ENCODE measurements around the gene TUBA1A.
"Not testable (repeated sequence)": the region's sequence is repeated elsewhere in the genome, so short reads cannot be mapped to it uniquely, and the experiment has no call there.

TUBA1A gene

DNA sequence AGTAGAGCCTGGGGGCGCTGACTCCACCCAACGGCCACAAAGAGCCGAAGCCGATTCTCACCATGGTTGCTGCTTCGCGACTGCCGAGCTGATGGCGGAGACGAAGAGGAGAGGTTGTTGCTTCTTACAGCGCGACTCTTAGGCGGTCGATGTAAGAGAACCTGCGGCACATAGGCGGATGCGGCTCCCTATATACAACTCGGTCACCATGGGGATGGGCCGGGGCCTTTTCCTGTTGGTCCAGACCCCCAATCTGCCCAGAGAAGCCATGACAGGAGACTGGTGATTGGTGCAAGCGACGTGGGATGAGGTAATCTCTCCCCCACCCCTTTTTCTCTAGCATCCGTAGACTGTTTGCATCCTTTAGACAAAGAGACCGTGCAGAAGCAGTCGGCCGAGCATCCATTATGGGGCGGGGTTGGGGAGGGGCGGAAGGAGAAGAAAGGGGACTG is at the start of gene TUBA1A:
Gene TUBA1A, minus strand, starts transcription at position 165 of the 452 bp plus-strand sequence. Its CDS starts 101 bp downstream, at position 64.
- peak; percentile 97 for DNase-seq (ENCODE audit: low read depth, low spot score)

DNA sequence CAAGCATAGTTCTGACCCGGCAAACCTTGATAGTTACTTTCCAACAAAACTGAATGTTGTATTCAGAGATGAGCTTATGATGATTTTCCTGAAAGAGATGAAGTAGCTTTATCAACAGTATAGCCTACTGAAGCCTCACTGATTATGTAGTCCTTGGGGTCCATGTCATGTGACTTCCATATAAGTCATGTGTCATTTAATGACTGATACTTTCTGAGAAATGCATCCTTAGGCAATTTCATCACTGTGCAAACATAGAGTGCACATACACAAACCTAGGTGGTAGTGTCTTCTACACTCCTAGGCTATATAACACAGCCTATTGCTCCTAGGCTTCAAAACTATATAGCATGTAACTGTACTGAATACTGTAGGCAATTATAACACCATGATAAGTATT is 47.5 kb upstream of the TUBA1A start:
- no peak for DNase-seq (ENCODE audit: low read depth, low spot score)

DNA sequence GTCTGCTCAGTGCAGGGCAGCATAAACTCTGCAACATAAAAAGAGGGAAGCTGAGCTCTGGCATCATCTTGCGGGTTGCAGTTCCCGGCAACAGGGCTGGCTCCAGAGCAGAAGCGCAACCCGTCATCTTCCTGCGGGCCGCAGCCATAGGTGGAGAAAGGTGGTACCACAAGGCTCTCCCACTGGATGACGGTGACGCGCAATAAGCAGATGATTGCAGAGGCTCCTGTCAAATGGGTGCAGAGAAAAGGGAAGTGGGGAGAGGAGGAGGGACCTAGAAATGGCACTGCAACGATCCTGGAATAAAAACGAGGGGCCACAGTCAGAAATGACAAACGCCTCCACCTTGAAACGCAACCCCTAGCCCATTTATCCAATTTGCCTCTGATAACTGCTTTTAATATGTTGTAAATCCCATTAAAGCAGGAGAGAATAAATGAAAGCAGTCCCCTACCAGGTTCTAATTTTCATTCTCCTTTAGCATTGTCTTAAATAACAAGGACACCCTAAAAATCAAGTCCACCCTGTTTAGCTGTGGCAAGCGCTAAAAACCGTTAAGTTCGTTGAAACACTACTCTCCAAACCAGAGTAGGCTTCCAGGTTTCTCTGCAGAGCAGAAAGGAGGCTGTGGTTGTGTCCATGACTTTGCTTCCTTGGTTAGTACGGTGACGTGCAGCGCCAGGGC is 45.1 kb upstream of the TUBA1A start:
- DNase-seq (ENCODE audit: low read depth, low spot score): no peak

DNA sequence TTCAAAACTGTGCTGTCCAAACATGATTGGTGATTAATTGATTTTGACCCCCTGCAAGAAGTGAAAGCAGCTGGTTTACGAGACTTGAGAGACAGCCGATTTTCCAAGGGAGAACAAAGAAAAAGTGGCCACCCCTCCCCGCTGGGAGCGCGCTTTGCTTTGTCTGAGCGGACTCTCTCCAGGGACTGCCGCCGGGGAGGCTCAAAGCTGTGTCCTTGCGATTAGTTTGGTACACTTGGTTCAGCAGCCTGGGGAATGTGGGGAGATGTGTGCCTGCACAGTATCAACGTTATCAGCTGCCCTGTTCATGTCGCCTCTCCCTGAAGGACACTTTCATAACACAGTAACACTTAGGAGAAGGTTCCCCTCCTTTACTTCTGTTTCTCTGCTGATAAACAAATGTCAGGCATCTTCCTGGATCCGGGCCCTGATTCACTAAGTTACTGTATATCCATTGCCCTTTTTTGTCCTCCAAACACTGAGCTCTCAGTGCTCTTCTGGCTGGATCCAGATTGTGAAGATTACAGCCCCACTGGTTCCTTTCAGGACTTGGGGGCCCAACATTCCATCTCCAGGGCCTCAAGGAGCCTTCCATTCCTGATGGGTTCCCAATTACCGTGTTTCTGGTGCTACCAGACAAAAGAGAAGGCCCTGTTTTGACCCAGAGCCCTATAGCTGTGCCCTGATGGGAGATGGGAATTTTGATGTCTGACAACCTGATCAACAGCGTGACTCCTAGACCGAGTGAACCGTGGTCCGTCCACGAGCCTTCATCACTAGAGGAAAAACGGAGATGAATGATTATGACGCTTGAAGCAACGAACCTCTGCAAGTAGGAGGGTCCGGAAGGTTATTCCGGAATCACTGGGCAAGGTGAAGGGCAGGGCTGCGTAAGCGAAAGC is 44.3 kb upstream of the TUBA1A start:
- no peak for DNase-seq (ENCODE audit: low read depth, low spot score)

DNA sequence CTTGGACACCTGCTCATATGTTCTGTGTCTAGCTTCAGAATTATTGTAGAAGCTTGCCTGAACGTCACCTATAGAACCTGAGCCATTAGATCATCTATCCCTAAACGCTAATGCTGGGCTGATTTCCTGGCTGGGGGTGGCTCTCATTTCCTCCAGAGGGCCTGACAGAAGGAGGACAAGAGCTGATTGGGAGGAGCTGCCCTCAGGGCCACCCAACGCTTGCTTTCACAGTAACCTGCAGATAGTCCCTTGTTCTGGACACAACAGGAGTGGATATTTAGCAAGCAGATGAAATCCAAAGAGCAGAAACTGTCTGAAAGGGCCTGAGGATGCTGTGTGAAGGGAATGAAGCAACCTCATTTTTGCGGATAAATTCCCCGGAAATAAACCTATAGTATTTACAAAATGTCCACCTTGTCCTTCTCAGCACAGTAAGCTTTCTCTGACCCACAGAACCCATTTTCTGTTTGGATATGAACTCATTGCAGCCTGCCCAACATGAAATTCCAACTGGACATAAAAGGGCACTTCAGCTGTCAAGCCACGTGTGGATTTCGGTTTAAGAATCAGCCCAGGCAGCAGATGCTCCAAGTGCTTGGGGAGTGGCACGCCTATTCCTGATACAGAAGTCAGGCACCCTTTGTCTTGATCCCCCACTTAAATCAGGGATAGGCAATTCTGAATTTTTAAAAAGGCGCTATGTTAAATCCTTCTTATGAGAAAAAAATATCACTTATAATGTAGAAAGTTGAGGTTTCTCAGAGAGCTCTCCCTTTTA is 43.2 kb upstream of the TUBA1A start:
- DNase-seq (ENCODE audit: low read depth, low spot score): no peak

DNA sequence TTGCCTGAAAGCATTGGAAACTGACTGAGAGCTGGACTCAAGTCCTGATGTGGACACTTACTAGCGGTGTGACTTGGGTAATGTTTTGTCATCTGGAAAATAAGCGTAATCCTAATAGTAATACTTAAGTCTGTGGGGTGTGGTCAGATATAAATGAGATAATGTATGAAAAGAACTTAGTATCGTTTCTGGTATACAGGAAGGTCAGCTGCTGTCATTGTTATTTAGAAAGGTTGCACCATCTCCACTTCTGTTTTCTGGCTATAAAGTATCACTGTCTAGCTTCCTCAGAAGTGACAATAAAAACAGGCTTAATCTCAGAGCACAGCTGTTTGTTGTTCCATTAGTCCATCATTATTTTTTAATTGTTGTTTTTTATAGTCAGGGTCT is 41.9 kb upstream of the TUBA1A start:
- no peak for DNase-seq (ENCODE audit: low read depth, low spot score)

DNA sequence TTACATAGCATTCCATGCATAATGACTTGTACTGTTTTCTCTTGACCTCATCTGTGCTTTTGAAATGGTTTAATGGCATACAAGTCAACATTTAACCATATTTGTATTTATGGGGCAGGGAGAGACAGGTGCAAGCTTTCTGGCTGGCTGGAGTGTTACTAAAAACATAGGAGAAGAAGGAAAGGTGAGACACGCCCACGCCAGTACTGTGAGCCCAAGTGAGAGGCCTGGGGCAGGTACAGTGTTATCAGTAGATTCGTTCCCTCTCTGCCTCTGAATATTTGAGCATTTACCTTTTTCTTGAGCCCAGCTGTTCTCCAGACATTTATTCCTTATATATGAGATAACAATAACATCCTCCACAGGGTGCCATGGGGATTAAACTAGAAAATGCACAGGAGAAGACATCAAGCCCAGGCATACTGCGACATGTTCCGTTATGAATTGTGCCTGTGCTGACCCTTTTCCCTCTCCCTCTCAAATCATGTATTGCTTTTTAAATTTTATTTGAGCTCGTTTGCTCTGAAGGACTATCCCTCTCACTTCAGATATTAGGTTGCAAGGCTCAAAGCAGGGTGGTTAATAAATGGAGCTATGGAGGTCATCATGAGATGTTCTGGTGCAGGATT is 41.4 kb upstream of the TUBA1A start:
- DNase-seq (ENCODE audit: low read depth, low spot score): no peak

DNA sequence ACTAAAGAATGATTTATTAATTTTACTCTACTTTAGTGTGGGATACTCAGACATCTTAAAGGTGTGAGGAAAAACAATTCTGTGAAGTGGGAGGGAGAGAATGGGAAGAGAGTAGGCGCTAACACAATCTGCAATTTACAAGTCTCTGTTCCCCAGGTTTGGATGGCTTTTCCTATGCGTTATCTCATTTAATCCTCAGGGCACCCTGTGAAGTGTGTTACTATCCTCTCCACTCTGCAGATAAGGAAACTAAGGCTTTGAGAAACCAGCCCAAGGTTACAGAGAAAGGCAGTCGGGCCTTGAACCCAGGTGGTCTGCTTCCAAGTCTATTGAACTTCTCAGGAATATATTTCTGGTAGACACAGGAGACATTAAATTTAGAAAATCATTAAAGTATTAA is 39.8 kb upstream of the TUBA1A start:
- no peak for DNase-seq (ENCODE audit: low read depth, low spot score)

DNA sequence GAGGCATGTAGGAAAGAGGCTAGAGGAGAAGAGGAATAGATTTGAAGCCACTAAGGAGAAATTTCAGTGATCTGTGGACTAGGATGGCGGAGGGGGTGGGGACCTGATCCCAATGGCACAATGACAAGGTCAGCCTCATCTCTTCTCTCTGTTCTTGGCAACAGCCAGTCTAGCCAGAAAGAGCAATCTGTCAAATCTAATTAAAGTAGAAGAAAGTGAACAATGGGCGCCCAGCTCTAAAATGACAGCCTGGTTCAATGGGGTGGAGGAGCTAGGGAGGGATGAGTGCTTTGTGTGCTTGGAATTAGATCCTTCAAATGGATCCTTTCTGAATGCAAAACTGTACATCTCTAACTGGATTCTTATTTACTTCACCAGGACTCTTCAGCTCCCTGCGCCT is 38.8 kb upstream of the TUBA1A start:
- no peak for DNase-seq (ENCODE audit: low read depth, low spot score)

DNA sequence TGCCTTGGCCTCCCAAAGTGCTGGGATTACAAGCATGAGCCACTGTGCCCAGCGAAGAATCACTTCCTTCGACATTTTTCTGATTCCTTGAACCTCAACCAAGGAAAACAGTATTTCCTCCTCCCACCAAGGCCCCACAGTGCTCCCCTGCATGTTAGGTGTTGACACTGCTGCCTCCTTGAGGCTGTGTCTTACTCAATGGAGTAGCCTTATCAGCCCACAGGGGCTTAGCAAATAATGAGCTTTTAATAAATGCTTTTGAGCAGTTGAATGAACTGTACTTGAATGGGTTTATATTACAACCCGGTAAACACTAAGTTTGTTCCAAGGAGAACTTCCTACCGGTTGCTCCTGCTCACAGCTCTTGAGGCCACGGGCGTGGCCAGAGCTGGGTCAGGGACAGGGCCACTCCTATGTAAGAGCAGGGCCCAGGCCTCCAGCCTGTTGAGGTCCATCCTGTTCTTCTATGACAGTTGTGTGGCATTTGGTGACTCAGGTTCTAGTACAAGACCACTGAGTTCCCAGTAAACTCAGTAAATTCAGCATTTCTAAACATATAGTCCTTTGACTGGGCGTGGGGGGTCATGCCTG is 36.8 kb upstream of the TUBA1A start:
- DNase-seq (ENCODE audit: low read depth, low spot score): no peak

DNA sequence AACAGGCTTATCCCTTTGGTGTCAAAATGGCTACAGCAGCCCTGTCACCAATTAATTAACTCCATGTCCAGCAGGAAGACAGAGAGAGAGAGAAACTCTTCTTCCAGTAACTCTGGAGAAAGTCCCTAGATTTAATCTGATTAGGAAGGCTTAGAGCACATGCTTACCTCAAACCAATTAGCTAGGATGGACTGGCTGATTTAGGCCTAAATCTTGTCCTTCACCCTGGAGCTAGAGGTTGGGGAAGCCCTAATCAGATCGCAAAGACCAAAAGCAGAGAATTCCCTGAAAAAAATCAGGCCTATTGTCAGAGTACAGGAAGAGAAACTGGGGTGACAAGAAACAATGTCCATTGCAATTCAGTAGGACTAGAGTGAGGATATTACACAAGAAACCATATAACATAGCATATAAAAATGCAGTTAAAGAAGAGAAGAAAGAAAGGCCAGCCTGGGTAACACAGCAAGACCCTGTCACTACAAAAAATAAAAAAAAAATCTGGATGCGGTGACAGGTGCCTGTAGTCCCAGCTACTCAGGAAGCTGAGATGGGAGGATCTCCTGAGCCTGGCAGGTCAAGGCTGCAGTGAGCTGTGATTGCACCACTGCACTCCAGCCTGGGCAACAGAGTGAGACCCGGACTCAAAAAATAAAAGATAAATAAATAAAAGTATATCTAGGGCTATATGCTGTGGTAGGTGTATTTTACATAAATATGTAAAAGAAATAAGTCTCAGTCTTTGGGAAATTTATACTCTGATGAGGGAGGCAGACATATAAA is 34.9 kb upstream of the TUBA1A start:
- DNase-seq (ENCODE audit: low read depth, low spot score): no peak

DNA sequence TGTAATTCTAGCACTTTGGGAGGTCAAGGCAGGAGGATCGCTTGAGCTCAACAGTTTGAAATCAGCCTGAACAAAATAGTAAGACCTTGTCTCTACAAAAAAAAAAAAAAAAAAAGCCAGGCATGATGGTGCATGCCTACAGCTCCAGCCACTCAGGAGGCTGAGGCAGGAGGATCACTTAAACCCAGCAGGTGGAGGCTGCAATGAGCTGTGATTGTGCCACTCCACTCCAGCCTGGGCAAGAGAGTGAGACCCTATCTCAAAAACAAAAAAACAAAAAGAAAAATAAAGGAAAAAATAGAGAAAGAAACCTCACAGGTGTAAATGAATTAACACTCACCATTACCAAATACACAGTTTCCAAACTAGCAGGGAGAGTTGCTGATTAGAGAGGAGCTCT is 34.2 kb upstream of the TUBA1A start:
- no peak for DNase-seq (ENCODE audit: low read depth, low spot score)

DNA sequence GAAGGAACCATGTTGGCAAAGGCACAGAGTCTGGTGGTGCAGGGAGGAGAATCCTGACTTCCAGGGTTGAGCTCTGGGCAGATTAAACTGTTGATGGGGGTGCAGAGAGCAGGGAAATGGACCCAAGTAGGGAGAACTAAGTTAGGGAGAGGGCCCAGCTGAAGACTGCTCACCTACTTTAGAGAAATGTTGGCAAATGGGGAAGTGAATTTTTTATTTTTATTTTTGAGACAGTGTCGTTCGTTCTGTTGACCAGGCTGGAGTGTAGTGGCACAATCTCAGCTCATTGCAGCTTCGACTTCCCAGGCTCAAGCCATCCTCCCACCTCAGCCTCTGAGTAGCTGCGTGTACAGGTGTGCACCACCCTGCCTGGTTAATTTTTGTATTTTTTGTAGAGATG is 32.1 kb upstream of the TUBA1A start:
- DNase-seq (ENCODE audit: low read depth, low spot score): no peak

DNA sequence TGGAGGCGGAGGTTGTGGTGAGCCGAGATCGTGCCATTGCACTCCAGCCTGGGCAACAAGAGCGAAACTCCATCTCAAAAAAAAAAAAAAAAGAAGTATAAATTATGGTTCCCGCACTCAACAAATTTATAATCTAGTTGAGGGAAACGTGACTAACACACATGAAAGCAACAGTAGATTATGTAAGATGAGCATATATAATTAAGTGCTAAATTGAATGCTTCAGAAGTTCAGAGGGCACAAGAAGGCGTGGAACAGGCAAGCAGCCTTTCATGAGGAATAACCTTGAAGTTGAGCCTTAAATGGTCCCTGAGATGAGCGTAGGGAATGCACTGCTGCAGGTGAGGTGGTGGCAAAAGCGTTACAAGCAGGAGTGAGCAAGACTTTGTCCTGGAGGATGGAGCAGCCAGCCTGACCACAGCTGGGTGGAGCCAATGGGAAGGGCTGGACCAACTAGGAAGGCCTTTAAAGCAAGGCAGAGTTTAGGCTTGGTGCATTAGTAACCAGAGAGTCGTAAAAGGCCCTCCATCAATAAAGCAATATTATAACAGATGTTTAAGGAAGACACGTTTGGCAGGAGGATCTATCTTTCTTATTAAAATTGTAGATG is 30.6 kb upstream of the TUBA1A start:
- DNase-seq (ENCODE audit: low read depth, low spot score): no peak

DNA sequence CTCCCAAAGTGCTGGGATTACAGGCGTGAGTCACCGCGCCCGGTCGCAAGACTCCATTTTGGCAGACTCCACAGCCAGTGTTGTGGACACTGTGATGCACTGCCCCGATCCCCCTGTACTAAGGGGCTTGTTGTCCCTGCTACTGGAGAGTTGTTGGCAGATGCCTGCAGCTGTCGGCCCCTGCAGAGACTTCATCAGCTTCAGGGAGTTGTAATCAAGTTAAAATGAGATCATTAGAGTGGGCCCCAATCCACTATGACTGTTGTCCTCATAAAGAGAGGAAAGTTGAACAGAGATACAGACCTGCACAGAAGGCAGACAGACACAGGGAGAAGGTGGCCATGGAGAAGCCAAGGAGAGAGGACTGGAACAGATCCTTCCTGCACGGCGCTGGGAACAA is 23.7 kb upstream of the TUBA1A start:
- DNase-seq (ENCODE audit: low read depth, low spot score): no peak

DNA sequence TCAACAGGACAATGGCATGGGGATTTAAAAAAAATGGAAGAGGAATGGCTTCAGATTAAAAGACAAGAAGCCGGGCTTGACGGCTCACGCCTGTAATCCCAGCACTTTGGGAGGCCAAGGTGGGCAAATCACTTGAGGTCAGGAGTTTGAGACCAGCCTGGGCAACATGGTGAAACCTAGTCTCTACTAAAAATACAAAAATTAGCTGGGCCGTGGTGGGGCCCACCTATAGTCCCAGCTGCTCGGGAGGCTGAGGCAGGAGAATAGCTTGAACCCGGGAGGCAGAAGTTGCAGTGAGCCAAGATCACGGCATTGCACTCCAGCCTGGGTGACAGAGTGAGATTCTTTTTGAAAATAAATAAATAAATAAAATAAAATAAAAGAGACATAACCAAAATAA is 21.8 kb upstream of the TUBA1A start:
- DNase-seq (ENCODE audit: low read depth, low spot score): not testable (repeated sequence)

DNA sequence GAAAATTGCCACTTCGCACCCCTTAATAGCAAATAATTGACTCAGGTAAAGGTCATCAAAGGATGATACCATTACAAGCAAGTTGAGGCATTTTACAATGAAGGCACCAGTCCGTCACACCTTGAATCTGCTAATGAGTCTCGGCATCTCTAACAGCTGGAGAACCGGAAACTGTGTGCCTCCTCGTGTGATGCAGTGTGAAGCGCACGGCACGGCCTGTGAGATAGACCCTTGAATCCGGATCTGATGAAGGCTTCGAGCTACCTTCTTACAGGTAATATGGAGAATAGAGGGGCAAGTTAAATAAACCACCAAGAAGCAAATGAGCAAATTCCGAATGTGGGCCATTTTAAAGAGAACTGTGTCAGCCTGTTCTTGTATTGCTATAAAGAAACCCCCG is 19.8 kb upstream of the TUBA1A start:
- DNase-seq (ENCODE audit: low read depth, low spot score): no peak

DNA sequence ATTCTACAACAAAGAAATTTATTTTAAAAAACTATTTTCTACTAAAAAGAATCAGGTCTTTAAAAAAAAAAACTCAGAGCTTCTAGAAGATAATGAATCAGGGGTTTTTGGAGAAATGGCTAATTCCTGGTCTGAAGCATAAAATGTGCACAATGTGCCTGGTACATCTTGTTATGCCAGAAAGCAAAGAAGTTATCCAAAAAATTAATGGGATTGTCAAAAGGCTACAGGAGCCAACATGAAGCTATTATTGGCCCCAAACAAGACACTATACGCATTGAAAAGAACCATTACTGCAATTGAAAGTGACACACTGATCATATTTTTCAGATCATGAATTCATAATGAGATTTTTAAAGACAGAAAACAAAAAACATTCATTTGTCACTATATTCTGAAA is 19.3 kb upstream of the TUBA1A start:
- DNase-seq (ENCODE audit: low read depth, low spot score): no peak

DNA sequence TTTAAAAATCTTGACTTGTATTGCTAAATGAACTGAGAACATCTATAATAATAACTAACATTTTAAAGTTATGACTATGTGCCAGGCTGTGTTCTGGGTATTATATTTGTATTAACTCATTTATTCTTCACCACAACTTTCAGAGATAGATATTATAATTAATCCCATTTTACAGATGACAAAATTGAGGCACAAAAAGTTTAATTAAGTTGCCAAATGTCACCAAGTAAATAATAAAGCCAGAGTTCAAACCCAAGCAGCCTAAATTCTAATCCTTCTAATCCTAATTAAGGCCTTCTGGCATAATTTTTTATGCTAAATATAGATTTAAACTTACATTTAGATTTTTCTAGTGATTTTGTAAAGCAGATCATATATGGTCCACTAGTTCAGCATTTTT is 17.5 kb upstream of the TUBA1A start:
- no peak for DNase-seq (ENCODE audit: low read depth, low spot score)

DNA sequence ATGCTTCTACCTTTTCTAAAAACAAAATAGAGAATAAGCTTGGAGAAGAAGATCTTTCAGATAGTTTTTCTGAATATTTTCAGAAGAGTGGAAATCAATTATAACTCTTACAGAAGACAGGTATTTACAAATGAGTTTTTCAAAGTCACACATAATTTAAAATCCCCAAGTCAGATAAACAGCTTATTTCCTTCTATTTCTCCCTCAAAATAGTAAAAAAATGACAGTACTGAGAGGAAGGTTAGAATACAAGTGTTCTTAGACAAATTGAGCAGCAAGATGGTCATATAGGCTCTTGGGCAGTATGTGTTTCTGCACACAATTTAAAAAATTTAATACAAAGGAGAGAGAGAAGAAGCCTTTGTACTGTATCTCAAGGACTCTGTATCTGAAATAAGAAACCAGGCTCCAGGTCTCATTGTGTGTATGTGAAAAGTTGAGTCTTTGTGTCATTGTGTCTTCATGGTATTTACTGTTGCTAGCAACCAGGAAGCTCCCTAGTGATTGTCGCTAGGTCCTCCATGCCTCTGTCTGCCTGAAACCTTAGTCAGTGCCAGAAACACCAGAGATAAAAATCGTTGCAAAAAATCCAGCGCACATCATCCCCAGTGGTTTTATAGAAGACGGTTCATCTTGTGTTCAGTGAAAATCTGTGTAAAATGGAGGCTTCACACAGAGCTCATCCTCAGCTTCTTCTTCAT is 12.9 kb upstream of the TUBA1A start:
- no peak for DNase-seq (ENCODE audit: low read depth, low spot score)
